ENCODE data around the gene TRA2B.
"Not testable (repeated sequence)": the region's sequence is repeated elsewhere in the genome, so short reads cannot be mapped to it uniquely, and the experiment has no call there.

TRA2B gene

DNA sequence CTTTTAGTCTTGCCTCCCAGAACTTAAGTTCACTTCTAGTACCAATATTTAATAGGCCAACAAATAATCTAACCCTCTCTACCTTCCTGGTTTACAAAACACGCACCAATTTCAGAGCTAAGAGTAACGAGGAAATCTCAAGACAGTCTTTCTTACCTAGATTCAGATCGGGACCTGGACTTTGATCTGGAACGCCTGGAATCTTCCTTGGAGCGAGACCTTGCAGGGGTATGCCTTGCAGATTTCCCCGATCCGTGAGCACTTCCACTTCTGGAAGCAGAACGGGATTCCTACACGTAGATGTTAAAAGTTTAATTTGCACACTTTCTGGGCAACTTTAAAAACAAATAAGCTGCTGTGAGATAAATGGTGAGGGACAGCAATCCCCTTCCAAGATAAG is 11.4 kb downstream of the TRA2B start:
- no peak for DNase-seq

DNA sequence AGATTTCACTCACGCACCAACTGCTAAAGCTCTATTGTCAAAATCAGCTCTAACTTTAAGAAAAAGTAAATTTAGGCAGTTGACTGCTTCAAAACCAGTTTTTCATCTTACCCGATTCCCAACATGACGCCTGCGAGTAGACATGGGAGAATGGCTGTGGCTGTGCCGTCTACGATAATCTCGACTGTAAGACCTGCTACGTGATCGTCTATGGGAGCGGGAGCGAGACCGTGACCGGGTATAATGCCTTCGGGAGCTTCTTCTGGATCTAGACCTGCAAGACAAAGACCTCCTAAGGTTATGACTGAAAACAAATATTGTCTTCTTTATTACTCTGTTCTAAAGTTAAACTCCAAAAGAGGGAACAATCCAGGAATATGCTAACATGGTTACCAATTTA is 12.5 kb downstream of the TRA2B start:
- no peak for DNase-seq

DNA sequence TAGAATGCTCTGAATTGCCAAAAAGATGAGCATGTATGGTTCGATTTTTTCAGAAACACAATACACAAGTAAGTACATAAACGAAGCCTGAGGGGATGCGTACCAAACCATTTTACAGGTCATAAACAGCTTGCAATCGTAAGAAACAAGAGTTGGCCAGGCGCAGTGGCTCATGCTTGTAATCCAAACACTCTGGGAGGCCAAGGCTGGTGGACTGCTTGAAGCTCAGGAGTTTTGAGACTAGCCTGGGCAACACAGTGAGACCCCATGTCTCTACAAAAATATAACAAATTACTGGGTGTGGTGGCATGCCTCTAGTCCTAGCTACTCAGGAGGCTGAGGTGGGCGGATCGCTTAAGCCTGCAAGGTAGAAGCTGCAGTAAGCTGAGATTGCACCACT is 13.4 kb downstream of the TRA2B start:
- no peak for DNase-seq

DNA sequence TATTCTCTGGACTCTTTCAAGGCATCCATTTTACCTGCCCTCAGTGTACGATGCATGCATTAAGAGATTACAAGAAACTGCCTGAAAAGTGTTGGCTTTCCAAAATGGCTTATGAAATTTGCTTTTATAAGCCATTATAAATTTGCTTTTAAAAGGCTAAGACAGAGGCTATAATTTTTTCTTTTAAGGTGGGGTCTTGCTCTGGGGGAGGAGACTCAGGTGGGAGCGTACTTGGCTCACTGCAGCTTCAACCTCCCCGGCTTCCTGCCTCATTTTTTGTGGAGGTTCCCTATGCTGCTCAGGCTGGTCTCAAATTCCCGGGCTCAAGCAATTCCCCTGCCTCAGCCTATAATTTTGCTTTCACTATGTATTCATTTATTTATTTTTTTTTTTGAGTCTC is 17.6 kb downstream of the TRA2B start:
- no peak for DNase-seq

DNA sequence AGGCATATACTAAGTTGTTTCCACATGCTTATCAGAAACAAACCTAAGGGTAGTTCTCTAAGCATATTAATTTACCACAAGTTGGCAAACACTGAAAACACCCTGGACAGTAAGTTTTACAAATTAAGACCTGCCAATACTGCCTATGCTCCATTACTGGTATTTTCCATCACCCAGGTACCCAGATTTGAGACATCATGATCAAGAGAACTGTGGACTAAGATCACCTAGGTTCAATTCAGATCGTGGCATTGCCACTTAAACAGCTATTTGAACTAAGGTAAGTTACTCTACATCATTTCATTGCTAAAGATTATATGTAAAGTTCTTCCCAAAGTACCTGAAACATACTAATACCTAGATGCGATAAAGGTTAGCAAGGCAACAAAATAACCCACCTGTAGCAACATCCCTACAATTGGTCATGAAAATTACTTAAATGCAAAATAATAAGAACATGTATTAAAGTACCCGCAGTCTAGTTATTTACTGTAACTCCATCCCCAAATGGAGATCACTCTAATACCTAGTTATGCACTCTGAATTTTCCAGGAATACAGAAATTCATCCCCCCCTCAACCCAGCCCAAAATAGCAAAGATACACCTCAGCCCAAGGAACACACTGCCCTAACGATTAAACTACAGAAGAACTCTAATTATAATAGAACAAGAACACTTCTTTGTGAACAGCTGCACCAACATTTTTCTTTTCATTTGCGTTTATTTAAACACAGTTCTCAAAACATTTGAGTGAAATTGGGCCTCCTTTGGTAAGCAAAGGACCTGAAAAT is 21.6 kb downstream of the TRA2B start:
- DNase-seq: no peak

DNA sequence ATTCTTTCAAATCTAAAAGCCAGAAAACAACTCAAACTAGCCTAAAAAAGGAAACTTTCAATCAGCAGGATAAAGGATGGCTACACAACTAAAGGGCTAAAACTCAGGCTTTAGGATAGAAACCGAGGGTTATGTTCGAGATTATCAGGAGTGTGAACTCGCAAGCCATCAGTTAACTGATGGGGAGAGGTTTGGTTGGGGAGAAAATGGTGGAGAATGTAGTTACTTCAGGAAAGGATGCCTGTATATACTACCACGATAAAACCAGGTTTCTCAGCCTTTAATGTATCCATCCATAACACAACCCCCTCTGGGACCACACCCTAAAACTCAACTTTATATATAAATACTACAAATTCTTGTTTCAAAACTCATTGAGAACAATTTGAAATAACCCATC is 22.2 kb downstream of the TRA2B start:
- DNase-seq: no peak

DNA sequence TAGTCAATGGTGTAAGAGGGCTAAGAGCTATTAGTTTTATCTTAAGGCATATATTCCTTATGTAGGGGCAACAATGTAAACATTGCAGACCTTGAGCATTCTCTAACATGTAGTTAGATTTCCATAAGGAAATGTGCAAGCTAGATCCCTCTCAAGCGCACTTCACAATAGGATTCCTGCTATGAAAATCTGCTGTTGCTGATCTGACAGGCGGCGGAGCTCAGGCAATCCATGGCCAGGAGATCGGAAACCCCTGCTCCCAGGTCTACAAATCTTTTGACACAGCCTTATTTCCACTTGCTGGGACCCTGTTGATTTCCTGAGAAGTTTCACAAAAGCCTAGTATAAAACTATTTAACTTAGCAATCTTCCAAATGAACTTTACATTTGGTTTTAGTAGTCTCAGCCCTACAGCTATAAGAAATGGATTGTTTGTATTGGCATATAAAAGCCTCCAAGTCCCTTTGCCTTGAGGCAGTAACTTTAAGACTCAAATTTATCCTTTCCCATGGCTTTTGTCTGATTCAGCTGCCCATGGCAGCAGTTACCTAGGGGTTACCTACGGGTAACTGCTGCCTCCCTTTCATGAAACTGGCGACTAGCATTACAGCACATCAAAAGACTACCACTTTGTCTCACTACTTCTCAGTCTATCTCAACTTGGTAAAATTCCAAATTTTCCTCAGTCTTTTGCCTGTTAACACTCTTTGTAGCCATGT is 22.7 kb downstream of the TRA2B start:
- no peak for DNase-seq

DNA sequence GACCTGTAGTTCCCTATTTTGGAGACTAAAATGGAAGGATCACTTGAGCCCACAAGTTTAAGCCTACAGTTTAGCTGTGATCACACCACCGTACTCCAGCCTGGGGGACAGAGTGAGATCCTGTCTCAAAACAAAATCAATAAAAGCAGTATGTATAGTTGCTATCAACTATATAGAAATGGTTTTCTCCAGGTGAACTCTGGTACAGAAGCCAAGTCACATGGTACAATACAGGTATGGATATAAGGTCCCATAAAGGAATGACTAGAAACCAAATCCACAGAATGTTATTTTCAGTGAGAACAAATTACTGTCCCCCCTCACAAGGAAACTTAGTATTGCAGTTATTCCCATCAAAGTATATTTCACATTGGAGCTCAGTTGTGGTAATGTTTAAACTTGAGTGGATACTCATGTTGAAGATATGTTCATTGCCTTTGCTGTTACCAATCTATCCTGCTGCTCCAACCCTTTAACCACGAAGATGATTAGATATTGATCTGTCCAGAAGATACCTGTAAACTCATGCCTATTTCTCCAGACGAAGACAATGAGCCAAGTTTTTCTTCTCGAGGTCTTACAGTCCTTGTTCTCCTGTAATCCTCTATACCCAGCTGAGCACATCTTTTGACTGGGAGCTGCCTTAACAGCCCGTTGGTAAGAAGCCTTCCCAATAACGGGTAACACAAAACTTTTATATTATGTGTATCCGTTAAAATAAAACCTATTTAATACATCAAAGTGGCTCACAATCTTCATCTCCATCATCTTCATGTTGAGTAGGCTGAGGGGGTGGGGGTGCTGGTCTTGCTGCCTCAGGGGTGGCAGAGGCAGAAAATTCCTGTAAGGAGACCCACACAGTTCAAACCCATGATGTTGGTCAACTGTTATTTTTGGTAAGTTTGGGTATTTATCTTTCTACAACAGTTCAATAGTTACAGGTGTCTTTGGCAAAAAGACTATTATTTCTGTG is 24.6 kb downstream of the TRA2B start:
- no peak for DNase-seq

DNA sequence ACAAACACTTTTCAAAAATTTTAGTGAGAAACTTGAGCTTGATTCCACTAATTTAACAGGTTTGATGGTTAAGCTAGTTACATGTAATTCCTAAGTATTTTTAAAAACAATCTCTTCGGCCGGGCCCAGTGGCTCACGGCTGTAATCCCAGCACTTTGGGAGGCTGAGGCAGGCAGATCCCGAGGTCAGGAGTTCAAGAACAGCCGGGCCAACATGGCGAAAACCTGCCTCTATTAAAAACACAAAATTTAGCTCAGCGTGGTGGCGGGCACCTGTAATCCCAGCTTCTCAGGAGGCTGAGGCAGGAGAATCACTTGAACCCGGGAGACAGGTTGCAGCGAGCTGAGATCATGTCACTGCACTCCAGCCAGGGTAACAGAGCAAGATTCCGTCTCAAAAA is 25.3 kb downstream of the TRA2B start:
- DNase-seq: no peak

DNA sequence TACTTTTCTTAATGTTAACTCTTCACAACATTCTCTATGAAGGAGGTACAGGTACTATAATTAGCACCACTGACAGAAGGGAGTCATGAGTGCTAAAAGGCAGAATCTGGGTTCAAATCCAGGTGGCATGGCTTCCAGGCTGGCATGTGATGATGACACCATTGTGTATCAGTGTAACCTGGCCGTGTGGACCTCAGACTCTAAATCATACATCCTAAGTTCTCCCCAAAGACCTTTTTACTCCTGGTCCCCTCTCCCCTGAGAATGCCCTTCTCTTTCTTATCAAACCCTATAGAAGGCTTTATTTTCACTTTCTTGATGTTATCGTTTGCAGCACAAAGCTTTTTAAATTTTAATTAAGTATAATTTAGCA is 26.8 kb downstream of the TRA2B start:
- not testable (repeated sequence) for DNase-seq

DNA sequence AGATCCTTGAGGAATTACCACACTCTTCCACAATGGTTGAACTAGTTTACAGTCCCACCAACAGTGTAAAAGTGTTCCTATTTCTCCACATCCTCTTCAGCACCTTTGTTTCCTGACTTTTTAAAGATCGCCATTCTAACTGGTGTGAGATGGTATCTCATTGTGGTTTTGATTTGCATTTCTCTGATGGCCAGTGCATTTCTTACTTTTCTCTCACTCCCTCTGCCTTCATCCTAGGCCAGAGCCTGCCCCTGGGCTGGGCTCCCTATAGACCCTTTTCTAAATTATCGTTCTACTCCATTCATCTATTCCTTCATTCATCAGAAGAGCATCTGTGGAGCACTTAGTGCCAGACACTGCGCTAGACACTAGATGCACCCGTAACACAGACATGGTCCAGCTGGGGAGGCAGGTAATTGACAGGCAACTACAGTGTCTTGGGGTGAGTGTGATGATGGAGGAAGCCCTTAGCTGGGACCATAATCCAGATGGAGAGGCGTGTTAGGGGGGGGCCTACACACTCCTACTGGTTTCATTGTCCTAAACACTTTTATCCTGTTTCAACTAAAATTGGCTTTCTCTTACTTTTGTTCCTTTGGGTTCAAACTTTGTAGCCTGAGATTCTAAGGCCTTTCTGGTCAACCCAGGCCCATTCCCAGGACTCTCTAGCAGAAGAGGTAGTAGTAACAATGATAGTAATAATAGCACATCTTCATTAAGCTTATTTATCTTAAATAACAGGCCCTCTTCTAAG is 27.3 kb downstream of the TRA2B start:
- DNase-seq: not testable (repeated sequence)

DNA sequence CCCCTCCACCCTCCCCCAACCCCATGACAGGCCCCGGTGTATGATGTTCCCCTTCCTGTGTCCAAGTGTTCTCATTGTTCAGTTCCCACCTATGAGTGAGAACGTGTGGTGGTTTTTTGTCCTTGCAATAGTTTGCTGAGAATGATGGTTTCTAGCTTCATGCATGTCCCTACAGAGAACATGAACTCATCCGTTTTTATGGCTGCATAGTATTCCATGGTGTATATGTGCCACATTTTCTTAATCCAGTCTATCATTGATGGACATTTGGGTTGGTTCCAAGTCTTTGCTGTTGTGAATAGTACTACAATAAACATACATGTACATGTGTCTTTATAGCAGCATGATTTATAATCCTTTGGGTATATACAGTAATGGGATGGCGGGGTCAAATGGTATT is 27.9 kb downstream of the TRA2B start:
- DNase-seq: not testable (repeated sequence)

DNA sequence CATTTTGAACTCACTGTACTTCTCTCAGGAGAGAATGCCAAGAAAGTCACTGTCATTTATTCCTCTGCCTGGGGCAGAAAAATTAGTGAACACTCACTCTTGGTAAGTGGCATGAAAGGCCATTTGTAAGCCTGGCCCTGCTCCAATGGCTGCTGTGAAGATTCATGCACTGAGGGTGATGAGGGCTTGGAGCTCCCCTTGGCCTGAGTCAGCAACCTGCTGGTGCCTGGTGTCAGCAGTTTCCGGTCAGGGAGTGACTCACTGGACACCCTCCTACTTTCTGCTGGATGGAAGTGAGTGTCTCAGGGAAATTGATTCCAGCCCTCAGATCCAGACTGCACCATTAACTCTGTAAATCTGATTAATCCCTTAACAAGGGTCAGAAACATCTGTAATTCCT is 37.6 kb downstream of the TRA2B start:
- DNase-seq: no peak

DNA sequence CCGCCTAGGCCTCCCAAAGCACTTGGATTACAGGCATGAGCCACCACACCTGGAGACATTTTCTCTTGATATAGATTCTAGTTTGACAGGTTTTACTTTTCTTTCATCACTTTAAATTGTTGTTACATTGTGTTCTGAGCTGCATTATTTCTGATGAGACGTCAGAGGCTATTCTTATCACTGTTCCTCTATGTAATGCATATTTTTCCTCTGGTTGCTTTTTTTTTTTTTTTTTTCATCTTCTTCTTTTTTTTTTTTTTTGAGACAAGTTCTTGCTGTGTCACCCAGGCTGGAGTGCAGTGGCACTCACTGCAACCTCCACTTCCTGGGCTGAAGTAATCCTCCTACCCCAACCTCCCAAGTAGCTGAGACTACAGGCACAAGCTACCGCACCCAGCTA is 41.2 kb downstream of the TRA2B start:
- DNase-seq: no peak

DNA sequence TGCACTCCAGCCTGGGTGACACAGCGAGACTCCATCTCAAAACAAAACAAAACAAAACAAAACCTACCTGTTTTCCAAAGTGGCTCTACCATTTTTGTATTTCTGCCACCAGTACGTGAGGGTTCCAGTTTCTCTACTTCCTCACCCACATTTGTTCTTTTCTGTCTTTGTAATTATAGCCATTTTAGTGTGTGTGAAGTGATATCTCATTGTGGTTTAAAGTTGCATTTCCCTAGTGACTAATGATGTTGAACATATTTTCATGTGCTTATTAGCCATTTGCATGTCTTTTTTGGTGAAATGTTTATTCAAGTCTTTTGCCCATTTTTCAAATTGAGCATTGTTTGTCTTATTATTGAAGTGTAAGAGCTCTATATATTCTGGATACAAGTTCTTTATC is 50.7 kb downstream of the TRA2B start:
- DNase-seq: no peak

DNA sequence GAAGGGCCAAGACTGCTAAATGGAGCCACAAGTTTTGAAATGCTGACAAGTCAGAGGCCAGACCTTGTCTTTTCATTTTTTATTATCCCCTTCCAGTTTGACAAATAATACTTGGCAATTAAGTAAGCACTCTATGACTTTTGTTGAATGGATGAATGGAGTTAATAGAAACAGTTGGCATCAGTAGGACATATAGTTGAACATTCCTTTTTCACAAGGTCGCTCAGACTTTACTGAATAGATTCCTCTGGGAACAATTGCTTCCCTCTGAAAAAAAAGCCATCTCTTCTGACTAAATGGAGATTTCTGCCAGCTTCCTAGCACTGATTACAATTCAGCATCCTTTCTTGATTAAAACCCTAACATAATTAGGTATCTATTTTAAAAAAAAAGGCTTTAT is 53.2 kb downstream of the TRA2B start:
- no peak for DNase-seq

DNA sequence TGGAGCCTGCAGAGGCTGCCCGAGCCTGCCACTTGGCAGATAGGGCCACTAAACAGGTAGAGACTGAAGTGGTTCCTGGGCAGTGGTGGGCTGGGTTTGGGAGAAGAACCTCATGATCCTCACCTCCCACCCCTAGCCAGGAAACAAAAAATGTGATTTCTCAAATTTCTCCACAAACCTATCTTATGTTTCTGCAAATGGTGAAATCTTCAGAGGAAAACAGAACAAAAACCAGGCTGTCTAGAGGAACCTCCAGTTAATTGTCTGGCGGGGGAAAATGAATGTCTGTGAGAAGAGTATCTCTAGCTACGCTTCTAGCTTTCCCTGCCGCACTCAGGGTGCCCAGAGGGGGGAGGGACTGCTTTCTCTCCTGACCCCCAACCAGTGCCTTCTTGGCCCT is 55.9 kb downstream of the TRA2B start:
- no peak for DNase-seq

DNA sequence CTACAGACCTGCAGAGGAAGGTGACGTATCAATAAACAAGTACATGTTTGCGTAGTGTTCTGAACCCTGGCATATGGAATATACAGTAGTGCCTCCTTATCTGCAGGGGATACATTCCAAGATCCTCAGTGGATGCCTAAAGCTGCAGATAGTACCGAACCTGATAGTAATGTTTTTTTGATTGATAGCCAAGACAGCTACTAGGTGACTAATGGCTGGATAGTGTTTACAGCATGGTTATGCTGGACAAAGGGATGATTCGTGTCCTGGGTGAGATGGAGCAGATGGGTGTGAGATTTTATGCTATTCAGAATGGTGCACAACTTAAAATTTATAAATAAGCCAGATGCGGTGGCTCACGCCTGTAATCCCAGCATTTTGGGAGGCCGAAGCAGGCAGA is 57.2 kb downstream of the TRA2B start:
- no peak for DNase-seq

DNA sequence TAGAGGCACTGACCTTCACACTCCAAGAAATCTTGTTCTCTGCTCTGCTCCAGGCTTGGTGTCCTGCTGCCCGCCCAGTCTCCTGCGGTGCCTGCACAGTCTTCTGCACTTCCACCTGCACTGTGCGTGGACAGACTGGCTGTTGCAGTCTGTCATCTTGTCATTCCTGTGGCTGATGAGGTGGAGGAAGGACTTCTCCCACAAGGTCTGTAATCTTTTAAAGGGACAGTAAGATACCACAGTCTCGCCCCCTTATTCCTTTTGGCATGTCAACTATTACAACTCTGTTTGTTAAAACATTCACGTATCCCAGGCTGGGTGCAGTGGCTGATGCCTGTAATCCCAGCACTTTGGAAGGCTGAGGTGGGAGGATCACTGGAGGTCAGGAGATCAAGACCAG is 58.9 kb downstream of the TRA2B start:
- DNase-seq: no peak

DNA sequence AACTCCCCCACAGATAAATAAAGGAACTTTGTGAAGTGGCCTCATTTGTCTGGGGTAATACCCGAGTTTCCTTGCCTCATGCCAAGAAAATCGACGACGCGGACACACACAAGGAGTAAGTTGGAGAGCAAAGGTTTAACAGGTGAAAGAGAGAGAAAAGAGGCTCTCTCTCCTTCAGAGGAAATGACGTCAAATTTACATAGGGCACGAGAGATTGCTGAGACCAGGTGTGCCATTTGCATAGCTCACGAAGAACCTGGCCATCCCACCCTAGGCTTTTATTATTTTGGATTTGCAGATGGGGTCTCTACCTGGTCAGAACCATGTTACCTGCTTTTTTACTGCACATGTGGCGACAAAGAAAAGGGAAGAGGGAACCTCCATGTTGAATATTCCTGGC is 63.7 kb downstream of the TRA2B start:
- DNase-seq: no peak

DNA sequence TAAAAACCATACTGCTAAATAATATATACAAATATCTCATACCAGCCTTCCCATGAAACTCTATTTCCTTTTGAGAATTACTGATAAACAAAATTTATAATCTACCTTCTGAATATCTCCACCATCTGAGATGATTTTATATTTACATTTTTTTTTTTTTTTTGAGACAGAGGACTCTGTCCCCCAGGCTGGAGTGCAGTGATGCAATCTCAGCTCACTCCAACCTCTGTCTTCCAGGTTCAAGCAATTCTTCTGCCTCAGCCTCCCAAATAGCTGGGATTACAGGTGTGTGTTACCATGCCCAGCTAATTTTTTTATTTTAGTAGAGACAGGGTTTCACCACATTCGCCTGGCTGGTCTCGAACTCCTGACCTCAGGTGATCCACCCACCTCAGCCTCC is 70.2 kb downstream of the TRA2B start:
- DNase-seq: no peak

DNA sequence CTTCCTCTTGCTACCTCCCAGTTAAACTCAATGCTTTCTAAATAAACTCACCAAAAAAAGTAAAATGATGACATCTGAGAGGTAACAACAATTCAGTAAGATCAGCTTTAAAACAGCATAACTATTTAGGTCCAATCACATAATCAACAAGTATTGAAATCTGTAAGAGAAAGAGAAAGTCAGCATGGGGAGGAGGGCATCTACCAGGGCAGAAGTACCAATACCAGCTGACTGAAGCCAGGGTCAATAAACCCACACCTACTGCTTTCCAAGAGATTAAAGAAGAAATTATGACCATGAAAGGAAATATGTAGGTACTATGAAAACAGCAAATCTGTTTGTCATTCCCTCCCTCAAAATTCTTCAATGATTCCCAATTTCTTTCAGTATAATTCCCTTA is 70.8 kb downstream of the TRA2B start:
- no peak for DNase-seq

DNA sequence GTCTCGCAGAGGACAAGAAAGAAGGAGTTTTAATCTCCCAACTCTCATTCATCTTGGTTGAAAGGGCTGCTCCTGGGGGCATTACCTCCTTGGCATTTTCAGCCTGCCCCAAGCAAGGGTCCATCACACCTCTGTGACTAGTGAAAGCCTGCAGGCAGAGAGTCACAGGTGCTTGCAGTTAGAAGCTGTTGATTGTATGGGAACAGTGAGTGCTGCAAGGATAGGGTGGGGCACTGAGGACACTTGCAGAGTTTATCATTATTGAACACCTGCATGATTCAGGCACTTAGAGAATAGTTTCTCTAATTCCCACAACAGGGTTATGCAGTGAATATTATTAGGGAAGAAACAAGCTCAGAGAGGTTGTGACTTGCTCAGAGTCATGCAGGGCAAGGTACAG is 71.3 kb downstream of the TRA2B start:
- no peak for DNase-seq
